22Rv1 (cell line): ENCODE results near the gene GFER.

ENCODE experiments used
- ZFX ChIP-seq: fragments of 450-650 bp; IDR thresholded peaks from 2 replicates; pipeline ENCODE4 v1.6.1; 2017; ENCODE audit warnings: antibody characterized with exemption, borderline replicate concordance
- TF ChIP-seq, protein P1 (sequence below): fragments of 450-650 bp; IDR thresholded peaks from 2 replicates; pipeline ENCODE4 v1.5.1; 2017; ENCODE audit warnings: mild to moderate bottlenecking

DNA sequence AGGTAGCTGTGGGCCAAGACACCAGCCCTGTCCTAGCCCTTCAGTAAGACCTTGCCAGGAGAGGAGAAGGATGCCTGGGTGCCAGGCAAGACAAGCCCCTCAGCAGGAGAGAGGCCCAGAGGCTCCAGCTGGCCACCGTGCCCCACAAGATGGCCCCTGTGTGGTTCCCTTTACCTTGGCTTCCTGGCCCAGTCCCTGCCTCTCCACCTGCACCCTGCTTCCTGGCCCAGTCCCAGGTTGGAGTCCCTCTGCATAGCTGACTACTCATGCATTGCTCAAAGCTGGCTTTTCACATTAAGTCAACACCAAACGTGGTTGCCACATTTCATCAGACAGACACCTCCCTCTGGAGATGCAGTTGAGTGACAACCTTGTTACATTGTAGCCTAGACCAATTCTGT, 9.7 kb downstream of the GFER start:
- TF ChIP-seq, protein P1, sequence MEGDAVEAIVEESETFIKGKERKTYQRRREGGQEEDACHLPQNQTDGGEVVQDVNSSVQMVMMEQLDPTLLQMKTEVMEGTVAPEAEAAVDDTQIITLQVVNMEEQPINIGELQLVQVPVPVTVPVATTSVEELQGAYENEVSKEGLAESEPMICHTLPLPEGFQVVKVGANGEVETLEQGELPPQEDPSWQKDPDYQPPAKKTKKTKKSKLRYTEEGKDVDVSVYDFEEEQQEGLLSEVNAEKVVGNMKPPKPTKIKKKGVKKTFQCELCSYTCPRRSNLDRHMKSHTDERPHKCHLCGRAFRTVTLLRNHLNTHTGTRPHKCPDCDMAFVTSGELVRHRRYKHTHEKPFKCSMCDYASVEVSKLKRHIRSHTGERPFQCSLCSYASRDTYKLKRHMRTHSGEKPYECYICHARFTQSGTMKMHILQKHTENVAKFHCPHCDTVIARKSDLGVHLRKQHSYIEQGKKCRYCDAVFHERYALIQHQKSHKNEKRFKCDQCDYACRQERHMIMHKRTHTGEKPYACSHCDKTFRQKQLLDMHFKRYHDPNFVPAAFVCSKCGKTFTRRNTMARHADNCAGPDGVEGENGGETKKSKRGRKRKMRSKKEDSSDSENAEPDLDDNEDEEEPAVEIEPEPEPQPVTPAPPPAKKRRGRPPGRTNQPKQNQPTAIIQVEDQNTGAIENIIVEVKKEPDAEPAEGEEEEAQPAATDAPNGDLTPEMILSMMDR, result no peak
- no peak for TF ChIP-seq ZFX
